Neural crest cell (in vitro differentiated cells): ENCODE results near the gene BNIP3. TPM values are rescaled to one million over a fixed set of nuclear protein-coding genes. Genes with fewer than 3 reads are reported as not detected.

Experiments
- DNase-seq: peaks from one replicate; pipeline ENCODE4 v3.0.0; 2021; ENCODE audit warnings: low read depth, mixed read lengths, low spot score
- H3K27ac Mint-ChIP-seq: one replicate; pipeline ENCODE4 v1.8.0; 2021; ENCODE audit warnings: mild to moderate bottlenecking, mixed read lengths; ENCODE audit not compliant: unreplicated experiment
- H3K27me3 Mint-ChIP-seq: 2 replicates; pipeline ENCODE4 v1.8.0; 2021; ENCODE audit warnings: low read depth, mild to moderate bottlenecking, mixed read lengths
- H3K36me3 Mint-ChIP-seq: 2 replicates; pipeline ENCODE4 v1.8.0; 2021; ENCODE audit warnings: low read depth, mild to moderate bottlenecking, mixed read lengths
- H3K4me1 Mint-ChIP-seq: 2 replicates; pipeline ENCODE4 v1.8.0; 2021; ENCODE audit warnings: mixed read lengths
- H3K4me3 Mint-ChIP-seq: one replicate; pipeline ENCODE4 v1.8.0; 2021; ENCODE audit warnings: mild to moderate bottlenecking, mixed read lengths
- H3K9me3 Mint-ChIP-seq: 2 replicates; pipeline ENCODE4 v1.8.0; 2021; ENCODE audit warnings: mixed read lengths
- long read RNA-seq: library from polyadenylated mRNA; unstranded; transcript quantifications from one replicate; pipeline ENCODE4 v2.0.0, GENCODE V29; 2020
- total RNA-seq: library from RNA; stranded (reverse); gene quantifications from 2 replicates; pipeline ENCODE4 v1.2.1, GENCODE V29; 2021
- TF ChIP-seq, protein P1 (sequence below): fragments of 200-600 bp; sonication (generic); conservative IDR thresholded peaks from 2 replicates; pipeline ENCODE4 v1.5.0; 2021; ENCODE audit warnings: antibody characterized with exemption, mild to moderate bottlenecking

BNIP3 gene, protein sequence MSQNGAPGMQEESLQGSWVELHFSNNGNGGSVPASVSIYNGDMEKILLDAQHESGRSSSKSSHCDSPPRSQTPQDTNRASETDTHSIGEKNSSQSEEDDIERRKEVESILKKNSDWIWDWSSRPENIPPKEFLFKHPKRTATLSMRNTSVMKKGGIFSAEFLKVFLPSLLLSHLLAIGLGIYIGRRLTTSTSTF
- 26.1 and 33.1 TPM in 2 replicates for total RNA-seq
- long read RNA-seq, transcript BNIP3-201 (6 exons, 2,861 nt), result major isoform, 150 of 164 reads
- long read RNA-seq, partial matches to known transcripts, result 2 of 164 reads
- long read RNA-seq, other reads (novel, unspliced or antisense), result 12 of 164 reads

DNA sequence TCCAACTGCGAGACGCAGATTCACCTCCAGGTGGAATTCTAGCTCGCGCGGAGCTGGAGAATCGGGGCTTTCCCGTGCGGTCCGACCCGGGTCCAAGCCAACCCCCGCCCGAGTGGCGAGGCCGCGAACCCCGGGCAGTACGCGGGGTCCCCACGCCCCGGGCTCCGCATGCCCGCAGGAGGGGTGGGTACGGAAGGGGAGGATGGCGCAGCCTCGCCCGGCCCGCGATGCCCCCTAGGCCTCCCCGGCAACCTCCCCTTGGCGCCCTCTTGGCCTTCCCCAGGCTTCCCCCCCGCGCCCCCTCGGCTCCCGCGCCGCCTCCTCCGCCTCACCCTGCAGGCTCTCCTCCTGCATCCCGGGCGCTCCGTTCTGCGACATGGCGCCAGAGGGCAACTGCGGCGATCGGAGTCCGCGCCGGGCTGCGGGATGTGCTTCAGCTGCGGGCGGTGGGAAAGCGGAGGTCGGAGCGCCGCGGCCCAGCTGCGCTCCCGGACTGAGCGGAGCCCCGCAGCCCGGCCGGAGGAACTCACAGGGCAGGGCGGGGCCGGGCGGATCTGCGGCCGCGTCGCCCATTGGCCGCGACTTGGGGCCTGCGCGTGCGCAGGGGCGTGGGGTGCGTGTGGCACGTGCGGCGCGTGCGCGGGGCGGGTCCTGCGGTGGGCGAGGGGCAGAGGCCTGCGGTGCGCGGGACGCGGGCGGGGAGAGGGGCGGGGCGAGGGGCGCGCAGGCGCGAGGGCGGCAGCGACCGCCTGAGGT is at the start of gene BNIP3:
Gene BNIP3, minus strand, starts transcription at position 495 of the 756 bp plus-strand sequence. Its CDS starts 117 bp downstream, at position 378.
- TF ChIP-seq, protein P1, sequence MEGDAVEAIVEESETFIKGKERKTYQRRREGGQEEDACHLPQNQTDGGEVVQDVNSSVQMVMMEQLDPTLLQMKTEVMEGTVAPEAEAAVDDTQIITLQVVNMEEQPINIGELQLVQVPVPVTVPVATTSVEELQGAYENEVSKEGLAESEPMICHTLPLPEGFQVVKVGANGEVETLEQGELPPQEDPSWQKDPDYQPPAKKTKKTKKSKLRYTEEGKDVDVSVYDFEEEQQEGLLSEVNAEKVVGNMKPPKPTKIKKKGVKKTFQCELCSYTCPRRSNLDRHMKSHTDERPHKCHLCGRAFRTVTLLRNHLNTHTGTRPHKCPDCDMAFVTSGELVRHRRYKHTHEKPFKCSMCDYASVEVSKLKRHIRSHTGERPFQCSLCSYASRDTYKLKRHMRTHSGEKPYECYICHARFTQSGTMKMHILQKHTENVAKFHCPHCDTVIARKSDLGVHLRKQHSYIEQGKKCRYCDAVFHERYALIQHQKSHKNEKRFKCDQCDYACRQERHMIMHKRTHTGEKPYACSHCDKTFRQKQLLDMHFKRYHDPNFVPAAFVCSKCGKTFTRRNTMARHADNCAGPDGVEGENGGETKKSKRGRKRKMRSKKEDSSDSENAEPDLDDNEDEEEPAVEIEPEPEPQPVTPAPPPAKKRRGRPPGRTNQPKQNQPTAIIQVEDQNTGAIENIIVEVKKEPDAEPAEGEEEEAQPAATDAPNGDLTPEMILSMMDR, result peak; percentile 38
- H3K27me3 Mint-ChIP-seq, result peaks cover 14% of the 10 kb centered on the region
- peaks cover 30% of the 10 kb centered on the region for H3K4me1 Mint-ChIP-seq
- peak within 1 kb of the TSS; percentile 27 for H3K27ac Mint-ChIP-seq
- no peaks in the 10 kb centered on the region for H3K9me3 Mint-ChIP-seq
- H3K4me3 Mint-ChIP-seq, result peak within 1 kb of the TSS; percentile 85
- H3K36me3 Mint-ChIP-seq, result peaks cover 4% of the 10 kb centered on the region
- DNase-seq, result peak; percentile 95

DNA sequence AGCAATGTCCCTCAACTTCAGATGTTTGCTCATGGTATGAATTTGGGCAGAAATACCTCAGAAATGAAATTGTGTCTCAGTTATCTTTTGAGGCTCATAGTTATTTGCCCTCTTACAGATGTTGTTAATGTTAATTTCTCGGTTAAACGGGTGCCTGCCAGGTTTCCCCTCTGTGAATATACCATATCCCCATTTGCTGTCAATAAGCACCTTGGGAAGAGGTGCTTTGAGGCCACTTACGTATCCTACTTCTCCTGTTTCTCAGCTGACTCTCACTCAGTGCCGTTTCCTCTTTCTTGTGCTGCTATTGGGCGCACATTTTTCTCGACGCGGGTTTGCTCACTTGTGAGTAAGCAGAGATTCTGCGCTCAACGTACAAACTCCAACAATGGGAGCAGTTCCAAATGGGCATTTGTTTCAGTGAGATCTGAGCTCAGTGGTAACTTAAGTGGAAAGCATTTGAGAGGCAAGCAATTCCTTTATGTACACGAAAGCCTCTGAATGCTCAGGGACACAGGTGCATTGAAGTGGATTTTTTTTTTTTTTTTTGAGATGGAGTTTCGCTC is 49.3 kb upstream of the BNIP3 start:
- H3K27me3 Mint-ChIP-seq, result peaks cover 93% of the 10 kb centered on the region

DNA sequence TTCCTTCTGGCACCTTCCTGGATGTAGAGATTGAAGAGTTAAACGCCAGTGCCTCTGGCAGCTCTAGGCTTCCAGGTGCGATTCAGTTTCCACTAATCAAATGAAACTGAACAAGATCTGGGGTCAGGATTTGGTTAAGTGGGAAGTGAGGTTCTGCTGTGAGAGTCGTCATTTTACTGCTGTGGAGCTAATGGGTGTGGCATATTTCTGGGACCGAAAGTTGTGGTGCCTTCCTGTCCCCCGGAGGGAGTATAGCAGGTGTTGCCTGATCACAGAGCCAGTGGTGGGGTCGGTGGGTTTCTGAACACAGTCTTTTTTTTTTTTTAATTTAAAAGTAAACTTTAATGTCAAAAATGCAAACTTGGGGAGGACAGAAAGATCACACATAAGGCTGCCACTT is 47.0 kb upstream of the BNIP3 start:
- Mint-ChIP-seq H3K4me3 (no peak overlapping the region), H3K9me3 (no peaks in the 10 kb centered on the region), H3K36me3 (no peaks in the 10 kb centered on the region), H3K27me3 (peaks cover 92% of the 10 kb centered on the region), H3K27ac (no peak overlapping the region), H3K4me1 (no peaks in the 10 kb centered on the region)
- TF ChIP-seq, protein P1, result no peak
- no peak for DNase-seq

More for the DNA sequence above, 49.3 kb upstream of the BNIP3 start:
- TF ChIP-seq, protein P1, result no peak
- Mint-ChIP-seq H3K27ac (no peak overlapping the region), H3K4me3 (no peak overlapping the region), H3K4me1 (no peaks in the 10 kb centered on the region), H3K9me3 (no peaks in the 10 kb centered on the region), H3K36me3 (no peaks in the 10 kb centered on the region)
- DNase-seq, result no peak

DNA sequence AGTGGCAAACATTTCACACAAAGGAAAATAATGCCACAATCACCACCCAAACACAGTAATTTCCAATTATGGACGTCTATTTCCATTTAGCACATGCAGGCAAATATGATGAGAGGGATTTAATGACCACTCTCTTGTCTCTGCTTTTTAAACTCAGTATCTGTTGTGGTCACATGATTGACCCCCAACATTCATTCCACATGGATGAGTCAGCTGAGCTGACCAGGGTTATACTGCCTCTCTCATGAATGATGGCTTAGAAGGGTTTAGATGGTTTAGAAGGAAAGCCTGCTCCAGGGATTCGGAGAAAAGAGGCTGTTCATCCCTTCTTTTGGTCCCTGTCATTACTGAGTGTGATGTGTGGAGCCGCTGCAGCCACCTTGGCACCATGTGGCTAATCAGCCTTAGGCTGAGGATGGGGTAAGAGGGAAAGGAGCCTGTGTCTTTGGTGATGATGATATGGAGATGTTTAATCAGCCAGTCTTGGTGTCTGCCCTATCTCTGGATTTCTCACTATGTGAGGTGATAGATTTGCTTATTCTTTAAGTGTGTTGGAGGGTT is 45.8 kb upstream of the BNIP3 start:
- no peaks in the 10 kb centered on the region for H3K9me3 Mint-ChIP-seq
- H3K4me3 Mint-ChIP-seq, result no peak overlapping the region

More for the DNA sequence above, 45.8 kb upstream of the BNIP3 start:
- Mint-ChIP-seq H3K36me3 (no peaks in the 10 kb centered on the region), H3K27ac (no peak overlapping the region), H3K4me1 (peaks cover 5% of the 10 kb centered on the region), H3K27me3 (peaks cover 88% of the 10 kb centered on the region)
- TF ChIP-seq, protein P1, result no peak
- DNase-seq, result no peak
